ENCODE results near the gene ECE2. TPM values are rescaled to one million over a fixed set of nuclear protein-coding genes. Genes with fewer than 3 reads are reported as not detected.

Gene ECE2
- polyA plus RNA-seq, 1 of the 3 experiments (the other 2 are of a cell fraction) = 0.03 TPM

DNA sequence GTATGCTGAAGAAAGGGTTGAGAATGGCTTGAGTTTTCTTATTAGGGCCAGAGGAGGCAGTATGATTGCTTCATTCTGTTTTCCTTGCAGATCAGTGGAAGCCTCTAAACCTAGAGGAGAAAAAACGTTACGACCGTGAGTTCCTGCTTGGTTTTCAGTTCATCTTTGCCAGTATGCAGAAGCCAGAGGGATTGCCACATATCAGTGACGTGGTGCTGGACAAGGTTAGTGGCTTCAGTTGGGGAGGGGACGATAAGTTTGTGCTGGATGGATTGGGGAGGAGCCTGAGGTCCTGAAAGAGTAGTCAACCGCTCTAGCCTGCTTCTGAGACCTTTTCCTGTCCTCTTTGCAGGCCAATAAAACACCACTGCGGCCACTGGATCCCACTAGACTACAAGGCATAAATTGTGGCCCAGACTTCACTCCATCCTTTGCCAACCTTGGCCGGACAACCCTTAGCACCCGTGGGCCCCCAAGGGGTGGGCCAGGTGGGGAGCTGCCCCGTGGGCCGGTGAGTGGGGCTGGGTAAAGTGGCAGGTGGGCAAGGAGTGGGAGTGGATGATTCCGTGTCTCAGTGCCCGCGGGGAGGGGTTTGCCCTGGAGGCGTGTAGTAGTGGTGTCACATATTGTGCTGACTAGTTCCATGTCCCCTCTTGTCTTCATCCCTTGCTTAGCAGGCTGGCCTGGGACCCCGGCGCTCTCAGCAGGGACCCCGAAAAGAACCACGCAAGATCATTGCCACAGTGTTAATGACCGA, 47.1 kb downstream of the ECE2 start:
- WGBS (ENCODE audit: low lambda C conversion rate) = 97% methylated on average over 15 of the region's 20 CpGs
- peak; percentile 17 for DNase-seq
- TF ChIP-seq EP300 (IDR thresholded peaks at IDR 0.05; ENCODE audit: borderline replicate concordance in 1 of 2, low read depth in 1 of 2, low read length in 1 of 2) (no peak), YY1 (IDR thresholded peaks at IDR 0.05; ENCODE audit: low read depth) (no peak), TAF1 (IDR thresholded peaks at IDR 0.05; ENCODE audit: borderline replicate concordance, low read depth, low read length) (no peak), FOSL2 (IDR thresholded peaks at IDR 0.05; ENCODE audit: borderline replicate concordance, low read depth) (no peak), MXI1 (IDR thresholded peaks at IDR 0.05; ENCODE audit: low read depth, low read length) (no peak), CHD2 (IDR thresholded peaks at IDR 0.05; ENCODE audit: low read length, partially characterized antibody) (no peak), NRF1 (IDR thresholded peaks at IDR 0.05; ENCODE audit: low read depth, low read length) (no peak), EZH2phosphoT487 (IDR thresholded peaks at IDR 0.05; ENCODE audit: borderline replicate concordance, low read depth) (no peak), RAD21 (IDR thresholded peaks at IDR 0.05; ENCODE audit: low read length) (no peak), MAX (IDR thresholded peaks at IDR 0.05; ENCODE audit: low read depth) (no peak), RXRA (IDR thresholded peaks at IDR 0.05; ENCODE audit: borderline replicate concordance, low read depth) (no peak), TEAD4 (IDR thresholded peaks at IDR 0.05; ENCODE audit: borderline replicate concordance, insufficient read depth) (no peak), SIN3A (IDR thresholded peaks at IDR 0.05; ENCODE audit: borderline replicate concordance, low read depth, low read length) (no peak), CTCF (IDR thresholded peaks at IDR 0.05) (no peak), JUND (IDR thresholded peaks at IDR 0.05) (no peak), RFX5 (IDR thresholded peaks at IDR 0.05; ENCODE audit: low read length) (no peak), NFIC (IDR thresholded peaks at IDR 0.05; ENCODE audit: borderline replicate concordance) (no peak), USF2 (IDR thresholded peaks at IDR 0.05; ENCODE audit: borderline replicate concordance, low read depth, low read length) (no peak), MEF2A (IDR thresholded peaks at IDR 0.05; ENCODE audit: borderline replicate concordance, low read depth) (no peak), RCOR1 (IDR thresholded peaks at IDR 0.05; ENCODE audit: low read length) (no peak)
- Histone ChIP-seq H3K9me3 (no peaks in the 10 kb centered on the region), H3K9me2 (no peaks in the 10 kb centered on the region), H3K27me3 (ENCODE audit: insufficient read depth) (no peaks in the 10 kb centered on the region), H2AFZ (ENCODE audit: low read depth) (no peak overlapping the region), H3K4me2 (no peak overlapping the region), H3K79me2 (ENCODE audit: insufficient read depth) (peaks cover 96% of the 10 kb centered on the region), H3K36me3 (replicated peaks in 1 of 2; ENCODE audit: control insufficient read depth in 1 of 2, insufficient read depth in 2 of 2, low read length in 1 of 2) (peaks cover 80 to 89% of the 10 kb centered on the region in 2 experiments), H4K20me1 (ENCODE audit: insufficient read depth) (peaks cover 75% of the 10 kb centered on the region), H3K4me1 (ENCODE audit: control insufficient read depth in 1 of 2, insufficient read depth in 2 of 2, low read depth in 1 of 2, low read length in 1 of 2) (peaks cover 13 to 26% of the 10 kb centered on the region in 2 experiments; a peak in 3 of 4 replicates), H3F3A (replicated peaks; ENCODE audit: insufficient read depth) (peaks cover 41% of the 10 kb centered on the region), H3K27ac (ENCODE audit: low read depth in 2 of 2, low read length in 1 of 2) (peak overlapping the region in 1 of 2 experiments; percentile 2; a peak in 1 of 4 replicates), H3K9ac (no peak overlapping the region), H3K4me3 (ENCODE audit: low read depth in 2 of 2, low read length in 1 of 2) (no peak overlapping the region)
- POLR2A ChIA-PET = interaction anchor here (1.2 kb wide), 1 partner anchor 14 kb away, joined by 3 read pairs; the partner anchor contains the start of gene FAM131A
- CTCF ChIA-PET = no interaction called here

All from SK-N-SH (cell line).